ENCODE results near the gene SPON1.
"Not testable (repeated sequence)": the region's sequence is repeated elsewhere in the genome, so short reads cannot be mapped to it uniquely, and the experiment has no call there.

SPON1 gene

GRCh38 chr11:14090631-14091030, 128.1 kb downstream of the SPON1 start:
- not testable (repeated sequence) for DNase-seq

- no peak for DNase-seq
These were observed 130.5 kb downstream of the SPON1 start for GRCh38 chr11:14093065-14093464.

GRCh38 chr11:14094481-14095037, 132.0 kb downstream of the SPON1 start:
- DNase-seq = no peak

DNA sequence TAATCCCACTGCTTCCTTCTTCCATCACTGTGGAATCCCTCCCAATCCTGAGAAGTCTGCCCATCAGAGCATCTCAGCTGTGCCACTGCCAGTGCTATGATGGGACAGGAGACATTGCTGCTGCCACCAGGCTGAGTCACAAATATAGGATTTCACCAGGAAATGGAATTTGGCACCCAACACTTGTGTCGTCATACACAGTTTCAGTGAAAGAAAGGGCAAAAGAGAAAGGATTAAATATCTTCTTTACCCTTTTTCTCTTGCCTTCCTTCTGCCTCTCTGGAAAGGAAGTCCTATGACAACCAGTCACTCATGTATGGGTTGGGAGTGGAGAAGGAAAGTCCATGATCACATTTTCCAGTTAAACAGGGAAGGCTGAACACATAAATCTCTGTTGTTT, 133.4 kb downstream of the SPON1 start:
- no peak for DNase-seq

DNA sequence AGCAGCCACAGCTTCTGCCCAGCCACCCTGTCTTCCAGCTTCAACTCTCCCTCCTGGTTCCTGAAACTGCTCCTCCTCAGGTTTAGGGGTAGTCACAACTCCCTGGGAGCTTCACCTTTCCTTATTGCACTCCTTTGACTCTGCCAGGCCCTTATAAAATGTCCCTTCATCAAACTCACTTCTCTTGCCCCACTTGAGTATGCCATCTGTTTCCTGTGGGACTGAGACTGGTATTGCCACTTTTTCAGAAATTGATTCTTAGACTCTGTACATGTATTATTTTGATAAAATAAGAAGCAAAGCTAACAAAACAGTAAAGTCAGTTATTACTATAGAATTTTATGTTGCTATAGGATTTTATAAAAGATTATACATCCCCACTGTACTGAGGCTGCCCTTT, 134.1 kb downstream of the SPON1 start:
- DNase-seq = no peak

GRCh38 chr11:14101388-14101787, 138.9 kb downstream of the SPON1 start:
- DNase-seq = no peak

DNA sequence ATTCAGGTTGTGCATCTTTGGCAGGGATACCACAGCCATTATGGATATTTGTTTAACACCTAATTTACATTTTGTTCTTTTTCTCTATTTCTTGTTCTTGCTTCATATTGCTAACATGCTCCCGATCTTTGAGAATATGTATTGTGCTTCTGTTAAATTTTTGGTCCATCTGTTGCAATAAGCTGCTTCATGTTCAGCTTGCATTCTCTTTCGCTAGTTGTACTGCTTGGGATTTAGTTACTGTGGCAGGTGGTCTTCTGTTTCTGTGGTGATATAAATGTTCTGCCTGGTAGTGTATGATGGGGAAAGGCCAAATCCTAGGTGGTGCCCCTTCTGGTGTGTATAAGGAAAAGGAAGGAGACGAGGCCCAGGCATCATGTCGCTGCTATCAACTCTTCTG, 140.2 kb downstream of the SPON1 start:
- no peak for DNase-seq

- DNase-seq = no peak
These were observed 142.9 kb downstream of the SPON1 start for GRCh38 chr11:14105446-14105845.

GRCh38 chr11:14106303-14107049, 144.0 kb downstream of the SPON1 start:
- no peak for DNase-seq

DNA sequence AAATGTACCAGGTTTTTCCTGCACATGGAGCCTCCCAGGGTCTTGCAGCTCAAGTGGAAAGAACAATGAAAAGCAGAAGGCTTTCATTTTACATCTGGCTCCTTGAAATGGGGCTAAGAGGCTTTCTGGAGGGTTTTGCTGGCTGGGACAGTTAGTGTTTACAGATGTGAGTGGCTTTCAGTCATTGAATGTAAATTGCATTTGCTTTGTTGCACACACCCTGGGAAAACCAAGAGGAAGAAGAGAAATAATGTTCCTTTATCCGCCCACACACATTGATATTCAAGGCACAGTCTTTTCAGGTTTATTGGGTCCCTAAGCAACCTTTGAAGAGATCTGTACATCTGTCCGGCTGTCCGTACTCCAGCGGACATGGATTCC, 144.5 kb downstream of the SPON1 start:
- no peak for DNase-seq

- DNase-seq = no peak
These were observed 147.2 kb downstream of the SPON1 start for GRCh38 chr11:14109742-14110141.

GRCh38 chr11:14110629-14111028, 148.1 kb downstream of the SPON1 start:
- no peak for DNase-seq

DNA sequence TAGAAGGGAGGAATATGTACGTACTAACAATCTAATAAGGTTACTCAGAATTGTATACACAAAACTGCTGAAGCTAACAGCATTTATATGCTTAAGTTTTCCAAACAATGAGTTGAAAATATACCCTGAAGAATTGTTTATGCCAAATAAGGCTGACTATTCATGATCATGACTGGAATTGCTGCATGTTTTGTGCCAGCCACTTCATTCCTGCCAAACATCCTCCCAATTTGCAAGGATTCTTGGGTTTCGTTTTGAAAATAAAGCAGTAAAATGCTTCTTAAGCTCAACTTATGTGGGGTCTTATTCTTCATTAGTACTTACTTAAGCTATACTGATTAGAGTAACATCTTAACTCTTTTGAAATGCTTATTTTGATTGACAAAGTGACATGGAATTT, 149.0 kb downstream of the SPON1 start:
- DNase-seq = no peak

DNA sequence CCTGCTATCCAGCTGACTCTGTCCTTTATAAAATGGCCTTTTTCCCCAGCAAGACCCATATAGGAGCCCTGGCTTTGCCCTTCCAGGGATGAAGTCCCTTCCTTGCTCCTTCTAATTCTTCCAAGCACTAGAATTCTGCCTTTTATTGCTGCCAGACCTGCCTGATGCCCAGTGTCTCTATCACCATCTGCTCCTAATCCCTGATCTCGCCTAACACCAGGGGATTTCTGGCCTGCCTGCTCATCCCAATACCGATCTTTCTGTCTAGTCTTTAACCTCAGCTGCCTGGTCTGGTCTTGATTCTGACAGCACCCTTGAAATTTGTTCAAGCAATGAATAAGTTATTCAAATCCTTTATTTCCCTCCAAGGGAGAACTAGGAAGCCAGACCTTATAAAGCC, 150.2 kb downstream of the SPON1 start:
- DNase-seq = no peak

GRCh38 chr11:14114269-14114668, 151.7 kb downstream of the SPON1 start:
- DNase-seq = no peak

DNA sequence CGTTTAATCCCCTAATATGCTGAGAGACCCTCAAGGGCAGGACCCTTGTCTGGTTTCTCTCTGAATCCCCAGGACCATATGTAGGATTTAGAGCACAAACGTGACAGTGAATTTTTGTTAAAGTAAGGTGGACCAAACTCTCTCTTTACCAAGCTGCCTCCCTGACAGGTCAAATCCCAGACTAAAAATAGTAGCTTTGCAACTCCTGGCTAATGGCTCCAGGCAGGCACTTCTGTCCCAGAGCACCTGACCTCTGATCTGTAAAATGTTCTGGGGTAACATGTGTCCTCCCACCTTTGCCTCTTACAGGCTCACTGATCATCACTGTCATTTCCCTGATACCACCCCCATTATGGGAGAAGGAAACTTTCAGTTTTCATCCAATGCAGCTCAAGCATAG, 152.3 kb downstream of the SPON1 start:
- no peak for DNase-seq

DNA sequence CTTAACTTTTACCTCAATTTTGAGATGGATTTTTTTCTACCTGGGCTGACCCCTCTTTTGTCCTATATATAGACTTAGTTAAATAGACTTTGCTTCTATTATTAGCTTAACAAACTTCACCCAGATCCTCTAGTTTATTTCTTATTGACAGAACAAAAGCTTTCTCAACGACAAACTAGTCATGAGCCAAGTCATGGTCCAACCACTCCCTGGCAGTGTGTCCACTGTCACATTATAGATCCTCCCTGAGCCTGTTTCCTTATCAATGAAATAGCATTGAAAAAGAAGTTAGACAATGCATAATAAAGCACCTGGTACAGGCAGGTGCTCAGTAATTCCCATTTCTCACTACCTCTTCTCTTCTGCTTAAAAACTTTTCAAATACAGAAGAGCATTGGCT, 155.1 kb downstream of the SPON1 start:
- no peak for DNase-seq

- no peak for DNase-seq
These were observed 155.5 kb downstream of the SPON1 start for GRCh38 chr11:14118072-14118471.

DNA sequence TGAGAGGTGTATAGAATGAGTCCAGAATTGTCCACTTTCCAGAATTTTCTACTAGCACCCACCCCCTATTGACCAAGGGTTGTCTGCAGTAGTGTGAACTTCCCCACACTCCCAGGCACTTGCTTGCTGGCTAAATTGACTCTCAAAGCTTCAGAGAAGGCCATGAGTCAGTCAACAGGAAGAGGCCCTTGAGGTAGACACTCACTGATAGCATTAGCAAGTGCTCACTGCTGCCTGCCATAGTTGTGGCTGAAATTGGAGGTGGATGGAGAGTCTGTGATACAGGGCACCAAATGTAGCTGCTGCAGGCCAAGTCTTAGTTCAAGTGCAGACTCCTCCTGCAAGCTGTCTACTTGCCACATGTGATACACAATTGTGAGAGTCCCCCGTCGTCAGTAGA, 156.8 kb downstream of the SPON1 start:
- DNase-seq = no peak

DNA sequence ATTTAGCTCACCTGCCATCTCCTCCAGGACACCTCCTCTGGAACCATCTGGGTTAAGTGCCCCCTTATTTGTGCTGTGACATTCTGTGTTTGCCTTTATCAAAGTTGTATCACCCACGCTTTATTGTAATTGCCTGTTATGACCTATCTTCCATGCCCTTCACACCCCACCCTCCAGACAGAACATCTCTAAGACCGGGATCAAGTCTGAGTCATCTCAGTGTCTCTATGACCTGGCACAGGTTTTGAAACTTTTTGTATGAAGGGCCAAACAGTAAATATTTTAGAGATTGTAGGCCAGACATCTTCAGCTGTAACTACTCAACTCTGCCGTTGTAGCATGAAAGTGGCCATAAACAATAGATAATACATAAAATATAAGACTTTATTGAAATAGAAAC, 161.8 kb downstream of the SPON1 start:
- no peak for DNase-seq

DNA sequence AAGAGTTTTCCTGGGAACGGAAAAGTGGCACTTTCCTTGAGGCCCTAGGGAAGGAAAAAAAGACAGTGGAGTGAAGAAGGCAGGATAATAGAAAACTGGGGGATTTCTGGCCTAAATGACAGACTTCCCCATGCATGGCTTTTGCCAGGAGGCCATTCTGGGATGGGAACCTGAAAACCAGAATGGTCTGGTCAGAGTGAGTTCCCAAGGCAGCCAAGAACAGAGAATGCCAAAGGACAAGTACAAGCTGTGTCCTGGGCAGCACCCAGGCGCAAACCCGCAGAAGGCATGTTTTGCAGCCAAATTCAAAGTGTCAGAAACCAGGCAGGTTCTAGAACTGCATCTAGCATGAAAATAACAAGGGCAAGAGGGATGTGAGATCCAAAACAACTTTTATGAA, 162.4 kb downstream of the SPON1 start:
- no peak for DNase-seq

DNA sequence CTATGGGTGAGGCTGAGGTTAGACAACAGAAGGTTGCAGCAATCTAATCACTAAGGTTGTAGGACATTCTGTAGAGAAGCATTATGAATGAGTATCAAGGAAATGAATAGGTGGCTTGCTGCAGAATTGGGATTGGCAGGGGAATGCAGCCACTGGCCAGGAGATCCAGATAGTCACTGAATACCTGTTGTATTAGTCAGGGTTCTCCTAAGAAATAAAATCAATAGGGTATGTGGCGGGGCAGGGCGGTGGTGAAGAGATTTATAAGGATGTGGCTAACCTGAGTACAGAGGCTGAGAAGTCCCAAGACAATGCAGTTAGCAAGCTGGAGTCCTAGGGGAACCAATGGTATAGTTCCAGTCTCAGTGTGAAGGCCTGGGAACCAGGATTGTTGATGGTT, 163.0 kb downstream of the SPON1 start:
- no peak for DNase-seq

- DNase-seq = no peak
These were observed 165.2 kb downstream of the SPON1 start for GRCh38 chr11:14127679-14128078.

DNA sequence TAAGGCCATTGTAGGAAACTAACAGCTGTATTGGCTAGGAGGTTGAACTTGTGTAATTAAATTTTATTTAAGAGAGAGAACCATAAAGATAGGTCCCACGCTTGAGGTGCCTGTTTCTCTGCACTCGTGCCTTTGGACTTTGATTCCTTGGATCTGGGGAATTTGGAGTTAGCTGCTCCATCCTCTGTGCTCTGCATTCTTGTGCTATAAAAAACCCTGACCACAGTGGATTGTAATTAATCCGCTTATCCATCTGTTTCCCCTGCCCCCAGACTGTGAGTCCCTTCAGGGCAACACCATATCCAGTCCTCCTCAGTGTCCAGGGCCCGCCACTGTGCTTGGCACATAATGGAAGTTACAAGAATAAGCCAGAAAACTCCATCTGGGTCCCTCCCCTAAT, 169.8 kb downstream of the SPON1 start:
- DNase-seq = no peak

- no peak for DNase-seq
These were observed 170.9 kb downstream of the SPON1 start for GRCh38 chr11:14133381-14133780.
